Glutamatergic neuron (in vitro differentiated cells): ENCODE results near the gene MYBBP1A. TPM values are rescaled to one million over a fixed set of nuclear protein-coding genes. Genes with fewer than 3 reads are reported as not detected.
A peak's percentile ranks its signal among the peaks of the same experiment; 100 is the strongest.

Source experiments
- DNase-seq: peaks from one replicate; pipeline ENCODE4 v3.0.0; 2022
- H3K27ac Mint-ChIP-seq: one replicate; pipeline ENCODE4 v1.8.0; 2020; ENCODE audit warnings: mild to moderate bottlenecking, mixed read lengths, inconsistent platforms; ENCODE audit not compliant: unreplicated experiment
- H3K27me3 Mint-ChIP-seq: one replicate; pipeline ENCODE4 v1.8.0; 2020; ENCODE audit warnings: mild to moderate bottlenecking, moderate library complexity, mixed read lengths, inconsistent platforms; ENCODE audit not compliant: unreplicated experiment
- H3K36me3 Mint-ChIP-seq: one replicate; pipeline ENCODE4 v1.8.0; 2020; ENCODE audit warnings: mild to moderate bottlenecking, mixed read lengths, inconsistent platforms; ENCODE audit not compliant: unreplicated experiment
- H3K4me1 Mint-ChIP-seq: one replicate; pipeline ENCODE4 v1.8.0; 2020; ENCODE audit warnings: mild to moderate bottlenecking, low read depth, mixed read lengths, inconsistent platforms; ENCODE audit not compliant: unreplicated experiment
- H3K4me3 Mint-ChIP-seq: one replicate; pipeline ENCODE4 v1.8.0; 2020; ENCODE audit warnings: mild to moderate bottlenecking, mixed read lengths, inconsistent platforms; ENCODE audit not compliant: unreplicated experiment
- H3K9me3 Mint-ChIP-seq: one replicate; pipeline ENCODE4 v1.8.0; 2020; ENCODE audit warnings: mild to moderate bottlenecking, moderate library complexity, mixed read lengths, inconsistent platforms; ENCODE audit not compliant: unreplicated experiment
- total RNA-seq: library from RNA; stranded (reverse); fragmentation: NEBNext Ultra II Directional; extraction: Animal tissue kit (Norgen Biotek cat#: 25700); gene quantifications from one replicate; pipeline ENCODE4 v1.2.1, GENCODE V29; 2021; ENCODE audit not compliant: unreplicated experiment
- TF ChIP-seq, protein P1 (sequence below): fragments of 200-600 bp; sonication (generic); IDR thresholded peaks from one replicate; pipeline ENCODE4 v1.5.0; 2021; ENCODE audit not compliant: partially characterized antibody, unreplicated experiment

MYBBP1A gene
- total RNA-seq, 1 donor from 2014 or later: 44.8 TPM

DNA sequence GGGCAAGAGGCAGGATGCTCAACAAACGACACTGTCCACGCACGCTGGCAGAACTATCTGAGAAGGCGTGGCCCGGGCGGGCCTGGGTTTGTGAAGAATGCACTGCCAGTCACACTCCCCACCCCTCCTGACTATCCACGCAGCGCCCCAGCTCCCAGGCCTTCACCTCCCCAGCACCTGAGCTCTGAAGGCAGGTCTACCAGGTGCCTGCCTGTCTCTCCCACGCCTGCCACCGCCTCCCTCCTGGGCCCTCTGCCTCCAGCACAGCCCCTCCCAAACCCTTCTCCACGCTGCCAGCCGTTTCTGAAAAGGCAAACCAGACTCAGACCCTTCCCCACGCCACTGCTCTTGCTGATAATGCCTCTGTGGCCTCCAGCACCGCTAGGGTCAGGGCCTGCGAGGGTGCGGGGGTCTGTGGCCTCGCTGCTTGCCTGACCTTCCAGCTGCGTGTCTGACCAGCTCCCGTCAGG lies 11.6 kb downstream of the MYBBP1A start:
- Mint-ChIP-seq H3K9me3 (no peaks in the 10 kb centered on the region), H3K4me1 (peaks cover 3% of the 10 kb centered on the region), H3K27me3 (no peaks in the 10 kb centered on the region), H3K36me3 (no peaks in the 10 kb centered on the region), H3K27ac (no peak overlapping the region), H3K4me3 (no peak overlapping the region)
- TF ChIP-seq, protein P1, sequence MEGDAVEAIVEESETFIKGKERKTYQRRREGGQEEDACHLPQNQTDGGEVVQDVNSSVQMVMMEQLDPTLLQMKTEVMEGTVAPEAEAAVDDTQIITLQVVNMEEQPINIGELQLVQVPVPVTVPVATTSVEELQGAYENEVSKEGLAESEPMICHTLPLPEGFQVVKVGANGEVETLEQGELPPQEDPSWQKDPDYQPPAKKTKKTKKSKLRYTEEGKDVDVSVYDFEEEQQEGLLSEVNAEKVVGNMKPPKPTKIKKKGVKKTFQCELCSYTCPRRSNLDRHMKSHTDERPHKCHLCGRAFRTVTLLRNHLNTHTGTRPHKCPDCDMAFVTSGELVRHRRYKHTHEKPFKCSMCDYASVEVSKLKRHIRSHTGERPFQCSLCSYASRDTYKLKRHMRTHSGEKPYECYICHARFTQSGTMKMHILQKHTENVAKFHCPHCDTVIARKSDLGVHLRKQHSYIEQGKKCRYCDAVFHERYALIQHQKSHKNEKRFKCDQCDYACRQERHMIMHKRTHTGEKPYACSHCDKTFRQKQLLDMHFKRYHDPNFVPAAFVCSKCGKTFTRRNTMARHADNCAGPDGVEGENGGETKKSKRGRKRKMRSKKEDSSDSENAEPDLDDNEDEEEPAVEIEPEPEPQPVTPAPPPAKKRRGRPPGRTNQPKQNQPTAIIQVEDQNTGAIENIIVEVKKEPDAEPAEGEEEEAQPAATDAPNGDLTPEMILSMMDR: no peak
- no peak for DNase-seq

DNA sequence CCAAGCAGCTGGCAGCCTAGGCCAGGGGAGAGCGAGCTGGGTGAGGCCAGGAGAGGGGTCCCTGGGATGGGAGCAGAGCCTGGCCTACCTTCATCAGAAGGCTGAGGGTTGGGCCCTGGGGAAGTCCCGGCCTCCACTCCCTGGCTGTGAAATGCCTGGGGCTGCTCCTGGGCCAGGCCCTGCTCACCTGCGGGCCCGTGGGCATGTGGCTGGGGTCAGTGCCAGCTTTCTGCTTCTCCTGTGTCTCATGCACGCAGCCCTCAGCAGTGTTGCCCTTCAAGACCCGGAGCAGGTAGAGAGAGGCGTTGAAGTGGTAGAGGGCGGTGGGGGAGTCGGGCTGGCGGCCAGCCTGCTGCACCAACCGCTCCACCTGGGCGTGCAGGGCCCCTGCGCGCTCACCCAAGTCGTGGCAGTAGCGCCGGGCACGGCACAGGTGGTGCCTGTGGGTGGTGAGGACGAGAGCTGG lies 12.4 kb downstream of the MYBBP1A start:
- Mint-ChIP-seq H3K9me3 (no peaks in the 10 kb centered on the region), H3K4me1 (peaks cover 3% of the 10 kb centered on the region), H3K4me3 (no peak overlapping the region), H3K36me3 (no peaks in the 10 kb centered on the region), H3K27ac (no peak overlapping the region), H3K27me3 (no peaks in the 10 kb centered on the region)
- TF ChIP-seq, protein P1: no peak
- DNase-seq: no peak

DNA sequence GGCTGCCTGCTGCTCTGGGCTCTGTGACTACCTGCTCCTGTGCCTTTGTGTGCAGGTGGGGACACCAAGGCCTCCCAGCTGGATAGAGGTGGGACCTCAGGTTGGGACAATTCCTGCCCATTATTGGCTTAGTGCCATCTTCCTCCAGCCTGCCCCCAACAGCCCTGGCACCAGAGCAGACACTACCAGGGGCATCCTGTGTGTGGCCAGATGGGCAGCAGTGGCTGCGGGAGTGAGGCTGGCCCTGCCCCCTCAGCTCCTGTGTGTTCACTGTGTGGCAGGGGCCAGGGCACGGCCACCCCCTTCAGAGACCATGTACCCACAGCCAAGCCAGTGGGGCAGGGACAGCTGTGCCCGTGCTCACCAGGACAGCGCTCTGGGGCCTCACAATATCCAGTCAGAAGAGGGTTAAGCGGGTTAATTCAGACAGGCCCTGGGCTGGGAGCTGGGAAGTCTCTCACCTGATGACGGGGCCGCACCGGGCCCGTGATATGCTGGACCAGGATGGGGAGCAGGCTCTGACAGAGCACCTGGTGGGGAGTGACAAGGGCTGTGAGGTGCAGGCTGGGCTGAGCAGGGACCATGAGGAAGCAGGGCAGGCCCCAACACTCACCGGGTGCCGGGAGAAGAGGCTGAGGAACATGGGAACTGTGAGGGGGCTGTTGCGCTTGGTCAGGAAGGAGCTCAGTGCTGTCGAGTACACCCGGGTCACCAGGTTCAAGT lies 13.0 kb downstream of the MYBBP1A start:
- TF ChIP-seq, protein P1: no peak
- Mint-ChIP-seq H3K36me3 (no peaks in the 10 kb centered on the region), H3K27ac (peak overlapping the region; percentile 55), H3K27me3 (no peaks in the 10 kb centered on the region), H3K4me3 (no peak overlapping the region), H3K9me3 (peaks cover 1% of the 10 kb centered on the region), H3K4me1 (peaks cover 3% of the 10 kb centered on the region)
- DNase-seq: no peak

DNA sequence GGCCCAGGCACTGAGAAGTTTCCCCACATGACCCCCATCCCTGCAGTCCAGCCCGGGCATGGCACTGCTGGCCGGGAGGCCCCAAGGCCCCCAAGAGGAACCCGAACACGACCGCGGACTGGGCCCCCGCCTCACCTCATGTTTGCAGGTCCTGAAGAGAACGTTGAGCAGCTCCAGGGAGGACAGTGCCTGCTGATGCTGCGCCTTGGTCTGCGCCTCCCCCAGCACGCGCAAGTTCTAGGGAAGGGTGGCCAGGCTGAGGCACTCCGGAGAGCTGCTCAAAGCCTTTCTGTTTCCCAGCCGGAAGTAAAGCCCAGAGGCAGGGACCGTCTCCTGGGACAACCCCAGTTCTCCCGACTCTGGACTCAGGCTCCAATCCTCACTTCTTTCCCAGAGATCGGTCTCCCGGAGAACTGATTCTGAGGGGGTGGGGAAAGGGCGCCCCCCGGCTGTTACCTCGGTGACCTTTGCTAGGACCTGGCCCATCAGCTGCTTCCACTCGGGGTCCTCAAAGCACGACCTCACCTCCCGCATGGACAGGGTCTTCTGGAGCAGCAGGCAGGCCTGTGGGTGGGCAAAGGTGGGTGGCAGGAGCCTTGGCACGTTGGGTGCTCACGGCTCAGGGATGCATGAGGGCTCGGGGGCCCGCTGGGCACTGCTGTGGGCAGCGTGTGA lies 13.7 kb downstream of the MYBBP1A start:
- TF ChIP-seq, protein P1: no peak
- no peaks in the 10 kb centered on the region for H3K27me3 Mint-ChIP-seq
- DNase-seq: peak; percentile 43
- no peak overlapping the region for H3K4me3 Mint-ChIP-seq
- peaks cover 1% of the 10 kb centered on the region for H3K9me3 Mint-ChIP-seq
- peaks cover 3% of the 10 kb centered on the region for H3K4me1 Mint-ChIP-seq
- H3K36me3 Mint-ChIP-seq: no peaks in the 10 kb centered on the region
- peak overlapping the region; percentile 48 for H3K27ac Mint-ChIP-seq
